SU-DHL-6 (cell line): ENCODE results near the gene KRTAP12-3.

Source experiments
- EZH2phosphoT487 ChIP-seq: fragments of 200-600 bp; sonication (generic), shearing (Covaris generic); conservative IDR thresholded peaks from 2 replicates; pipeline ENCODE4 v1.6.1; 2018; ENCODE audit warnings: mild to moderate bottlenecking, antibody characterized with exemption, low read length, moderate library complexity, mixed read lengths
- TF ChIP-seq, protein P1 (sequence below): fragments of 200-600 bp; sonication (generic); IDR thresholded peaks from one replicate; pipeline ENCODE4 v1.5.1; 2017; ENCODE audit warnings: antibody characterized with exemption, mild to moderate bottlenecking, low read length, moderate library complexity; ENCODE audit not compliant: insufficient read depth, poor library complexity, severe bottlenecking

DNA sequence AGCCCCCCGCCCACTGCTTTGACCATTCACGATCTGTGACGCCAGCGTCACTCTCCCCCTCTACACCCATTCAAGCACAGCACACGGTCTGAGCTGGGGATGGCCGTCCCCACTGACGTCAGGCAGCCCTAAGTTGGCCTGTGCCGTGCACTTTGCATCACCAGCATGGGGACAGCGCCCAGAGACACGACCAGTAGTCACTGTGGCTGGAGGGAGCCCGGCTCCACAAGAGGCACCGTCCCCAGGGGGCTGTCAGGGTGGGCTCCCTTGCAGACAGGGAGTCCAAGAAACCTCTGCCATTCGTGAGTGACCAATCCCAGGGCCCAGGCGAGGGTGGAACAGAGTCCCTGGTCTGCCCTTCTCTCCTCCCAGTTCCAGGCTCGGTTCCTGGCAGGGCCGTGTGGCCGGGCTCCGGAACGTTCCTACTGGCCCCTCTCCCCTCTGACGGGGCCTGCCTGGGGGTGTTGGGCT, 43.5 kb upstream of the KRTAP12-3 start:
- TF ChIP-seq, protein P1, sequence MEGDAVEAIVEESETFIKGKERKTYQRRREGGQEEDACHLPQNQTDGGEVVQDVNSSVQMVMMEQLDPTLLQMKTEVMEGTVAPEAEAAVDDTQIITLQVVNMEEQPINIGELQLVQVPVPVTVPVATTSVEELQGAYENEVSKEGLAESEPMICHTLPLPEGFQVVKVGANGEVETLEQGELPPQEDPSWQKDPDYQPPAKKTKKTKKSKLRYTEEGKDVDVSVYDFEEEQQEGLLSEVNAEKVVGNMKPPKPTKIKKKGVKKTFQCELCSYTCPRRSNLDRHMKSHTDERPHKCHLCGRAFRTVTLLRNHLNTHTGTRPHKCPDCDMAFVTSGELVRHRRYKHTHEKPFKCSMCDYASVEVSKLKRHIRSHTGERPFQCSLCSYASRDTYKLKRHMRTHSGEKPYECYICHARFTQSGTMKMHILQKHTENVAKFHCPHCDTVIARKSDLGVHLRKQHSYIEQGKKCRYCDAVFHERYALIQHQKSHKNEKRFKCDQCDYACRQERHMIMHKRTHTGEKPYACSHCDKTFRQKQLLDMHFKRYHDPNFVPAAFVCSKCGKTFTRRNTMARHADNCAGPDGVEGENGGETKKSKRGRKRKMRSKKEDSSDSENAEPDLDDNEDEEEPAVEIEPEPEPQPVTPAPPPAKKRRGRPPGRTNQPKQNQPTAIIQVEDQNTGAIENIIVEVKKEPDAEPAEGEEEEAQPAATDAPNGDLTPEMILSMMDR: no peak
- TF ChIP-seq EZH2phosphoT487: no peak
